Vagina (tissue), 2 donors: ENCODE results near the gene TMEM204. TPM values are rescaled to one million over a fixed set of nuclear protein-coding genes. Genes with fewer than 3 reads are reported as not detected.
"Not testable (repeated sequence)": the region's sequence is repeated elsewhere in the genome, so short reads cannot be mapped to it uniquely, and the experiment has no call there.

Source experiments
- DNase-seq, 2 donors: peaks; one replicate each; pipeline ENCODE4 v3.0.0-alpha.2; 2017; ENCODE audit errors: extremely low spot score in 2 of 2
- H3K27ac ChIP-seq: fragments of 200-600 bp; sonication (generic); one replicate; pipeline ENCODE4 v1.5.1; 2019
- H3K27me3 ChIP-seq: fragments of 200-600 bp; sonication (generic); one replicate; pipeline ENCODE4 v1.5.1; 2019
- H3K36me3 ChIP-seq, 2 donors: fragments of 200-600 bp; sonication (generic); one replicate each; pipeline ENCODE4 v1.5.1; 2017 to 2019
- H3K4me1 ChIP-seq: fragments of 200-600 bp; sonication (generic); one replicate; pipeline ENCODE4 v1.5.1; 2019
- H3K4me3 ChIP-seq, 2 donors: fragments of 200-600 bp; sonication (generic); 1 replicate in 1 of 2; 2 replicates in 1 of 2; pipeline ENCODE4 v1.5.1; 2016 to 2019
- H3K9me3 ChIP-seq: fragments of 200-600 bp; sonication (generic); one replicate; pipeline ENCODE4 v1.5.1; 2019
- POLR2A ChIP-seq, 2 donors: fragments of 450-650 bp; IDR thresholded peaks; one replicate each; pipeline ENCODE4 v1.6.1; 2017; ENCODE audit warnings: antibody characterized with exemption in 2 of 2, mild to moderate bottlenecking in 2 of 2, moderate library complexity in 2 of 2
- POLR2AphosphoS5 ChIP-seq, 2 donors: sonication (generic); formaldehyde crosslinking; IDR thresholded peaks; one replicate each; pipeline ENCODE4 v1.9.0; 2017; ENCODE audit warnings: antibody characterized with exemption in 2 of 2, mild to moderate bottlenecking in 2 of 2, low read depth in 1 of 2; ENCODE audit not compliant: insufficient read depth in 1 of 2
- intact Hi-C: fragments of 100-400 bp; cut with DNase I; formaldehyde crosslinking; loops from one replicate; pipeline ENCODE4 v1.15.1; 2023
- total RNA-seq: library from RNA; depleted of rRNA; stranded (reverse); fragments of >200 nt; gene quantifications from one replicate; pipeline ENCODE4 v1.2.3, GENCODE V29; 2016
- TF ChIP-seq, protein P1 (sequence below), 3 experiments: fragments of 450-650 bp in 2 of 3; fragments of 200-600 bp in 1 of 3; sonication (generic) in 1 of 3; IDR thresholded peaks; one replicate each; pipeline ENCODE4 v1.5.1; 2017 to 2019; ENCODE audit warnings: antibody characterized with exemption in 3 of 3, mild to moderate bottlenecking in 2 of 3, moderate library complexity in 2 of 3

TMEM204 gene
- total RNA-seq, 1 donor from 2014 or later: 33.1 TPM

DNA sequence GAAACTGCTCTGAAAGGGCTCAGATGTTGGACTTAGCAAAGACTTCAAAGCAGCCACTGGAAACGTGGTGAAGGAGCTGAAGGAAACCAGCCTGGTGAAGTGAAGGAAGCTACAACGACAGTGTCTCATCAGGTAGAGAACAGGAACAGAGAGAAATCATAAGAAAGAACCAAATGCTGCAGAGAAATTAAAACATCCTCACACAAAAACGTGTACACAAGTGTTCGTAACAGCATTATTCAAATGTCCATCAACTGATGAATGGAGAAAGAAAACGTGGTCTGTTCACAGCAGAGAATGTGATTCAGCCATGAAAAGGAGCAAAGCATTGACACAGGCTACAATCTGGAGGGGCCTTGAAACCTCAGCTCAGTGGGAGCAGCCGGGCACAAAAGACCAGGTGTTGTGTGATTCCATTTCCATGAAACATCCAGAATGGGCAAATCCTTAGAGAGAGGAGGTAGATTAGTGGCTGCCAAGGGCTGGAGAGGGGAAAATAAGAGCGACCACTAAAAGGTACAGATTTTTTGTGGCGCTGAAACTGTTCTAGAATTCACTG lies 51.5 kb downstream of the TMEM204 start:
- H3K36me3 ChIP-seq: peaks cover 0 to 43% of the 10 kb centered on the region in 2 donors
- intact Hi-C loops: no loop called here
- H3K4me3 ChIP-seq: no peak overlapping the region
- DNase-seq: no peak
- no peak for TF ChIP-seq POLR2A (IDR thresholded peaks at IDR 0.05)
- TF ChIP-seq POLR2AphosphoS5 (IDR thresholded peaks at IDR 0.05; ENCODE audit: insufficient read depth in 1 of 2, low read depth in 1 of 2): no peak
- TF ChIP-seq, protein P1, sequence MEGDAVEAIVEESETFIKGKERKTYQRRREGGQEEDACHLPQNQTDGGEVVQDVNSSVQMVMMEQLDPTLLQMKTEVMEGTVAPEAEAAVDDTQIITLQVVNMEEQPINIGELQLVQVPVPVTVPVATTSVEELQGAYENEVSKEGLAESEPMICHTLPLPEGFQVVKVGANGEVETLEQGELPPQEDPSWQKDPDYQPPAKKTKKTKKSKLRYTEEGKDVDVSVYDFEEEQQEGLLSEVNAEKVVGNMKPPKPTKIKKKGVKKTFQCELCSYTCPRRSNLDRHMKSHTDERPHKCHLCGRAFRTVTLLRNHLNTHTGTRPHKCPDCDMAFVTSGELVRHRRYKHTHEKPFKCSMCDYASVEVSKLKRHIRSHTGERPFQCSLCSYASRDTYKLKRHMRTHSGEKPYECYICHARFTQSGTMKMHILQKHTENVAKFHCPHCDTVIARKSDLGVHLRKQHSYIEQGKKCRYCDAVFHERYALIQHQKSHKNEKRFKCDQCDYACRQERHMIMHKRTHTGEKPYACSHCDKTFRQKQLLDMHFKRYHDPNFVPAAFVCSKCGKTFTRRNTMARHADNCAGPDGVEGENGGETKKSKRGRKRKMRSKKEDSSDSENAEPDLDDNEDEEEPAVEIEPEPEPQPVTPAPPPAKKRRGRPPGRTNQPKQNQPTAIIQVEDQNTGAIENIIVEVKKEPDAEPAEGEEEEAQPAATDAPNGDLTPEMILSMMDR (IDR thresholded peaks at IDR 0.05): no peak
- H3K27ac ChIP-seq: no peak overlapping the region
- H3K9me3 ChIP-seq: no peaks in the 10 kb centered on the region
- H3K27me3 ChIP-seq: no peaks in the 10 kb centered on the region
- no peaks in the 10 kb centered on the region for H3K4me1 ChIP-seq

DNA sequence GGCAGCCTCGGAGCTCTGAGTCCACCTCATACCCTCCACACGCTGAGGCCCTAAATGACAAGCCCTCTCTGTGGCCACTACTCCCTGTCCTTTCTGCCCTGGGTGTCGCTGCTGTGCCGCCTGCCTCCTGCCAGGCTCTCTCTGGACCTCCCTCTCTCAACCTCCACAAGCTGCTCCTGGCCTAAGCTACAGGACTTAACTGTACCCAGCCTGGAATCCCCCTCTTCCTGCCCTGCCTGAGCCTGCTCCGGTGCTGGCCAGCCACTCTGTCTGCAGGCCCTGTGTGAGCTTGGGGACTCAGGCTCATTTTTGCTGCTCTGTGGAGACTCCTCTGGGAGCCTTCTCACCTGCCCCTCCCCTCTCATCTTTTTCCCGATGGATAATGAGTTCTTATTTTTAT lies 56.9 kb downstream of the TMEM204 start:
- no peaks in the 10 kb centered on the region for H3K9me3 ChIP-seq
- H3K4me3 ChIP-seq: no peak overlapping the region
- no peak overlapping the region for H3K27ac ChIP-seq
- DNase-seq: no peak
- intact Hi-C loops: no loop called here
- no peaks in the 10 kb centered on the region for H3K4me1 ChIP-seq
- no peaks in the 10 kb centered on the region for H3K27me3 ChIP-seq
- H3K36me3 ChIP-seq: peaks cover 0 to 17% of the 10 kb centered on the region in 2 donors
- TF ChIP-seq, protein P1 (IDR thresholded peaks at IDR 0.05): no peak
- no peak for TF ChIP-seq POLR2AphosphoS5 (IDR thresholded peaks at IDR 0.05; ENCODE audit: insufficient read depth in 1 of 2, low read depth in 1 of 2)
- no peak for TF ChIP-seq POLR2A (IDR thresholded peaks at IDR 0.05)

DNA sequence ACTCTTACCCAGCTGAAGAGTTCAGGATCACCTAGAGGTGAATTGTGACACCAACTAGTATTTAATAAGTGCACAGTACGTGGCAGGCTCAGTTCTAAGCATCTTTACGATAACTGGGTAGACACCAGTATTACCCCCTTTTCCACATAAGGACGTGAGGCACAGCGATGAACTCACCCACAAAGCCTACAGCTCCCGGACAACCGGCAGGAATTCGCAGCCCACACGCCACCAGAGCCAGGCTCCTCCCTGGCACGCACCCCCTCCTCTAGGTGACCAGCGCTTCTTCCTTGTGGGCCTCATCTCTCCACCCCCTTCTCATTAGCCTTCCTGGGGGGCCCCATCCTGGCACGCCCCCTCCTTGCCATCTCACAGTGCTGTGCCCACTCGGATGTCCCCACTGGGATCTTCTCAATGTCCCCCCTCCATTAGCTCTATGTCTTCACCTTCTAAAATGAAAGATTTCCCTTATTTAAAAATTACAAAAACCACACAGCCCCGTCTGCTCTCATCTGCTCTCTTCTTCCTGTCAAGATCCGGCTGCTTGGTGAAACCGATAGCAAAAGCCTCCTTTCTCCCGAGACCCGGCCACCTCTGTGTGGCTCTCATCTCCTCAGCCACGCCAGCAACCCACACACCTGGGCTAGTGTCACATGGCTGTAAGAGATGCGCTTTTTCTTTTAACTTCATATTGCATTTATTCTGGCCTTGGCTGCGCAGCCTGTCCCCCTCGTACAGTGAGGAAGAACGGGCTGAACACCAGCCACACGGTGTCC lies 57.7 kb downstream of the TMEM204 start:
- no peak for TF ChIP-seq POLR2A (IDR thresholded peaks at IDR 0.05)
- H3K27me3 ChIP-seq: no peaks in the 10 kb centered on the region
- intact Hi-C loops: no loop called here
- peaks cover 0 to 14% of the 10 kb centered on the region in 2 donors for H3K36me3 ChIP-seq
- no peaks in the 10 kb centered on the region for H3K9me3 ChIP-seq
- H3K4me1 ChIP-seq: no peaks in the 10 kb centered on the region
- no peak overlapping the region for H3K4me3 ChIP-seq
- no peak overlapping the region for H3K27ac ChIP-seq
- DNase-seq: no peak

DNA sequence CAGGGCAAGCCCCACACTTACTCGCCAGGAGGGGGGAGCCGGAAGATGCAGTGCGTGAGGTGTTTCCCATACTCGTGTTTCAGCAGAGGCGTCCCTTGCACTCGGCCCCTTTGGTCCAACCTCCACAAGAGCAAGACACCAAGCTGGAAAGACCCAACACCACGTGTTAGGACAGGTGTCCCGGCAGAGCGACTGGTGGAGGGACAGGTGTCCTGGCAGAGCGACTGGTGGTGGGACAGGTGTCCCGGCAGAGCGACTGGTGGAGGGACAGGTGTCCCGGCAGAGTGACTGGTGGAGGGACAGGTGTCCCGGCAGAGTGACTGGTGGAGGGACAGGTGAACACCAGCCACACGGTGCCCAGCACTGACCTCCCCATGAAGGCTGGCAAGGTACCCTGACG lies 59.0 kb downstream of the TMEM204 start:
- no peak overlapping the region for H3K4me3 ChIP-seq
- H3K27me3 ChIP-seq: no peaks in the 10 kb centered on the region
- peaks cover 0 to 10% of the 10 kb centered on the region in 2 donors for H3K36me3 ChIP-seq
- TF ChIP-seq POLR2A (IDR thresholded peaks at IDR 0.05) (no peak), POLR2AphosphoS5 (IDR thresholded peaks at IDR 0.05; ENCODE audit: insufficient read depth in 1 of 2, low read depth in 1 of 2) (no peak)
- TF ChIP-seq, protein P1 (IDR thresholded peaks at IDR 0.05): no peak
- no peaks in the 10 kb centered on the region for H3K4me1 ChIP-seq
- intact Hi-C loops: no loop called here
- H3K9me3 ChIP-seq: no peaks in the 10 kb centered on the region
- DNase-seq: no peak
- H3K27ac ChIP-seq: no peak overlapping the region

DNA sequence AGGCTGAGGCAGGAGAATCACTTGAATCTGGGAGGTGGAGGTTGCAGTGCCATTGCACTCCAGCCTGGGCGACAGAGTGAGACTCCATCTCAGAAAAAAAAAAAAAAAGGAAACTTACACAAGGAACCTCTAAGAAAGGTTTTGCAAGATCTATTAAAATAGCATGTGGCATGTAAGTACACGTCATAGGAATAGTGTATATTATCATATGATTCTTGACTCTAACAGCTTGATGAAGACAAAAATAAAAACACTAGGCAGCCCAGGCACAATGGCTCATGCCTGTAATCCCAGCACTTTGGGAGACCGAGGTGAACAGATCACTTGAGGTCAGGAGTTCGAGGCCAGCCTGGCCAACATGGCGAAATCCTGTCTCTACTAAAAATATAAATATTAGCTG lies 62.0 kb downstream of the TMEM204 start:
- intact Hi-C loops, H3K27me3 ChIP-seq, H3K36me3 ChIP-seq: not testable (repeated sequence)

DNA sequence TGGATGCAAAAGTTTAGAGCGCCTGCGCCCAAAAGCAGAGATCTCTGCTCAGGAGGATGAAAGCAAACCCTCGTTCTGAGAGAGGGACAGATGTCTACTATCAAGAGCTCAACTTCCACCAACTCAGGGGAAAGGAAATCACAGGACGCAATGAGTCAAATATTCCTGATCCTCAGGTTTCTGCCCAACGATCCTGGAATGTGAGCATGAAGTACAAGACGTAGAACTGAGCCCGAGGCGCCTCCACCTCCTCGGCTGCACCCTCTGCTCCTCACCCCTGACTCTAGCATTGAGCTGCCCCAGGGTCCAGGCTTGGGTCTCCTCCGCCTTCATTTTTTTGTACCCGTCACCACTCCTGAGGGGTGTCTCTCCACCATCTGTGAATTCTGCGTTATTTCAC lies 63.0 kb downstream of the TMEM204 start:
- H3K4me1 ChIP-seq: no peaks in the 10 kb centered on the region

More for the DNA sequence above, 62.0 kb downstream of the TMEM204 start:
- H3K4me1 ChIP-seq, DNase-seq, H3K4me3 ChIP-seq, H3K27ac ChIP-seq, H3K9me3 ChIP-seq: not testable (repeated sequence)

More for the DNA sequence above, 63.0 kb downstream of the TMEM204 start:
- no peak for DNase-seq
- no peak overlapping the region for H3K27ac ChIP-seq
- no peak overlapping the region for H3K4me3 ChIP-seq
- H3K27me3 ChIP-seq: no peaks in the 10 kb centered on the region
- peaks cover 0 to 10% of the 10 kb centered on the region in 2 donors for H3K36me3 ChIP-seq
- TF ChIP-seq POLR2A (IDR thresholded peaks at IDR 0.05) (no peak), POLR2AphosphoS5 (IDR thresholded peaks at IDR 0.05; ENCODE audit: insufficient read depth in 1 of 2, low read depth in 1 of 2) (no peak)
- TF ChIP-seq, protein P1 (IDR thresholded peaks at IDR 0.05): no peak
- H3K9me3 ChIP-seq: no peaks in the 10 kb centered on the region
- intact Hi-C loops: no loop called here
